Left lung (tissue), 10 donors: ENCODE results near the gene TSPOAP1. TPM values are rescaled to one million over a fixed set of nuclear protein-coding genes. Genes with fewer than 3 reads are reported as not detected.

Experiments used
- ATAC-seq: fragments of 200-7000 bp; cut with Tn5 transposase; one replicate; pipeline ENCODE4 v1.9.1; 2020; ENCODE audit warnings: moderate library complexity
- DNase-seq, 4 donors: peaks; one replicate each; pipeline ENCODE4 v3.0.0-alpha.2; 2013 to 2020
- H3K27ac ChIP-seq, 2 donors: fragments of 200-600 bp; sonication (generic) in 1 of 2; one replicate each; pipeline versions ENCODE4 v1.5.0 to v1.8.0; 2020 to 2021
- H3K27me3 ChIP-seq, 2 donors: fragments of 200-600 bp; sonication (generic) in 1 of 2; one replicate each; pipeline versions ENCODE4 v1.5.0 to v1.8.0; 2020 to 2021
- H3K36me3 ChIP-seq, 2 donors: fragments of 200-600 bp; sonication (generic) in 1 of 2; one replicate each; pipeline versions ENCODE4 v1.5.0 to v1.8.0; 2020 to 2021
- H3K4me1 ChIP-seq, 2 donors: fragments of 200-600 bp; one replicate each; pipeline ENCODE4 v1.8.0; 2021
- H3K4me3 ChIP-seq, 2 donors: fragments of 200-600 bp; sonication (generic) in 1 of 2; one replicate each; pipeline versions ENCODE4 v1.5.0 to v1.8.0; 2020 to 2021; ENCODE audit warnings: mild to moderate bottlenecking in 1 of 2
- H3K9me3 ChIP-seq, 2 donors: fragments of 200-600 bp; sonication (generic) in 1 of 2; one replicate each; pipeline versions ENCODE4 v1.5.0 to v1.8.0; 2020 to 2021
- intact Hi-C, 2 donors: fragments of 100-400 bp; cut with DNase I; formaldehyde crosslinking; loops; one replicate each; pipeline versions ENCODE4 v1.11.2 to v1.14.2; 2022
- polyA plus RNA-seq, 6 donors: library from polyadenylated mRNA; unstranded; fragments of 120-200 nt; gene quantifications; one replicate each; pipeline ENCODE4 v1.2.1, GENCODE V29; 2013; ENCODE audit not compliant: insufficient read length in 6 of 6
- total RNA-seq, 2 donors: library from RNA; stranded (reverse); fragmentation: NEBNext Ultra II Directional; extraction: Animal tissue kit (Norgen Biotek cat#: 25700); gene quantifications; one replicate each; pipeline ENCODE4 v1.2.1, GENCODE V29; 2021
- TF ChIP-seq, protein P1 (sequence below), 2 donors: fragments of 200-600 bp; sonication (generic) in 1 of 2; IDR thresholded peaks; one replicate each; pipeline versions ENCODE4 v1.5.0 to v1.8.0; 2021; ENCODE audit warnings: antibody characterized with exemption in 2 of 2
- donor health status: DM: no; HTN: yes; CAD: no.
- donor health status: DM: no; HTN: no; CAD: no.

TSPOAP1 gene
- total and polyA plus RNA-seq, 8 donors: 7.9 to 65.0 (median 52.7) TPM

DNA sequence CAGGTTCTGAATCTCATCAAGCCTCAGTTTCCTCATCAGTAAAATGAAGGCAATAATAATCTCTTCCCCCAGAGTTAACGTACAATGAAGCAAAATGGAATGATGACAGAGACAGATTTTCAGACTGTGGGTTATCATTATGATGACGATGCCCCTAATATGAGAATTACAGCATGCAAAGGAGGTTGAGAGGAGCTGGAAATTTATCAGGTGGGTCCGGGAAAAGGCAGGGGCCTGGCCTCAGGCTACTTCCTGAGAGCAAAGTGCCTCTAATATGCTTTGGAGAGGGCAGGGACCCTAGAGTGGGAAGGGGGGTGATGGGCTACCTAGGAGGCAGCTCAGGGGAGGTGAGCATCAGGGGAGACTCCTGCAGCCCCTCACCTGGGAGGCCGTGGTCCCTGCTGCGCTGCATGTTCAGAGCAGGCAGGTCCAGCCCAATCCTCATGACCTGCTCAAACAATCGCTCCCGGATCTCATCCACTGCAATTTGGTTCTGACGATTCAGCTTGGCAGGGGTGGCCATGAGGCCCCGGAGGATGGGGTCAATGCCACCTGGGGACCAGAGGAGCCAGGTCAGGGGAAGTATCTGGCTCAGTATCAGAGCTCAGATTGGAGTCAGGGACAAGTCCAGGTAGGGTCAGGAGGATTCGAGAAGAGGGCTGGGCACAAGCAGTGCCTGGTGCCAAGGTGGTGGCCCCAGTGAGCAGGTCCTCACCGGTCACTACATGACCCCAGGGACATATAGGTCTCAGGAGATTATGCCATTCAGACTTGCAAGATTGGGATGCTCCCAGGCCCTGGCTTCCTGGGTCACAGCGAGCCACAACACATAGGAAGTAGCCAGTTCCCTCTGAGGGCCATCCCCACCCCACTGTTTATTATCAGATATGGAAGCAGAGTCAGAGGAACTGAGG is 56.0 kb downstream of the TSPOAP1 start:
- TF ChIP-seq, protein P1, sequence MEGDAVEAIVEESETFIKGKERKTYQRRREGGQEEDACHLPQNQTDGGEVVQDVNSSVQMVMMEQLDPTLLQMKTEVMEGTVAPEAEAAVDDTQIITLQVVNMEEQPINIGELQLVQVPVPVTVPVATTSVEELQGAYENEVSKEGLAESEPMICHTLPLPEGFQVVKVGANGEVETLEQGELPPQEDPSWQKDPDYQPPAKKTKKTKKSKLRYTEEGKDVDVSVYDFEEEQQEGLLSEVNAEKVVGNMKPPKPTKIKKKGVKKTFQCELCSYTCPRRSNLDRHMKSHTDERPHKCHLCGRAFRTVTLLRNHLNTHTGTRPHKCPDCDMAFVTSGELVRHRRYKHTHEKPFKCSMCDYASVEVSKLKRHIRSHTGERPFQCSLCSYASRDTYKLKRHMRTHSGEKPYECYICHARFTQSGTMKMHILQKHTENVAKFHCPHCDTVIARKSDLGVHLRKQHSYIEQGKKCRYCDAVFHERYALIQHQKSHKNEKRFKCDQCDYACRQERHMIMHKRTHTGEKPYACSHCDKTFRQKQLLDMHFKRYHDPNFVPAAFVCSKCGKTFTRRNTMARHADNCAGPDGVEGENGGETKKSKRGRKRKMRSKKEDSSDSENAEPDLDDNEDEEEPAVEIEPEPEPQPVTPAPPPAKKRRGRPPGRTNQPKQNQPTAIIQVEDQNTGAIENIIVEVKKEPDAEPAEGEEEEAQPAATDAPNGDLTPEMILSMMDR (IDR thresholded peaks at IDR 0.05): no peak
- no peak for ATAC-seq
- intact Hi-C loops: no loop called here

DNA sequence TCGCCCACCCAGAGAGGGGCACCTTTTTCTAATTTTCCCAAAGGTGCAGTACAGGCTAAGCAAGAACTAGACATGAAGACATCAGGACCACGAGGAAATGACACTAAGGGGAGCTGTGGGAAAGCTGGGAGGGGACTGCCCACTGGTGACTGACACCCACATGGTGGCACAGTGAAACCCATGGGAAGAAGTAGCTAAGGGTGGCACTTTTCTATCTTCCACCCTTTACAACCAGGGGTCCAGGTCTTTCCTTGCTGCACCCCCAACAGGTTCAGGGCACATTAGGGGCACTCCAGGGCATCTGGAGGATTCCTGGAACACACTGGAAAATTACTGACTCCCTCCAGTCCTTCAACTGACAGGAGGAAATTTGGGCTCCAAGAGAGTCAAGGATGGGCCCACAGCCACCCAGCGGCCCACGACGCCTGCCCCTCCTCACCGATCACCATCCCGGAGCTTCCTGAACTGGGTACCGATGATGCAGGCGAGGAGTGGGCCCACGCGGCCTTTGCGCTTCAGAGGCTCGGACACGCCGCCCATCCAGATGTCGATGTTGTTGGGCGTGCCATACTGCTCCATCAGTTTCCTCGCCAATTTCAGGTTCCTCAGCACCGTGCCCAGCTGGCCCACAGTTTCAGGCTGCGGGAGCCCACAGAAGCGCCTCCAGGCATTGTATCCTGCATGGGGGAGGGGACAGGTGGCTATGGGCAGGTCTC is 57.2 kb downstream of the TSPOAP1 start:
- ATAC-seq (no peak), DNase-seq (no peak)
- Histone ChIP-seq H3K36me3 (no peaks in the 10 kb centered on the region), H3K9me3 (no peaks in the 10 kb centered on the region), H3K4me1 (no peaks in the 10 kb centered on the region), H3K4me3 (no peak overlapping the region), H3K27me3 (peaks cover 0 to 27% of the 10 kb centered on the region in 2 donors), H3K27ac (no peak overlapping the region)
- intact Hi-C loops: no loop called here
- TF ChIP-seq, protein P1 (IDR thresholded peaks at IDR 0.05): no peak

More for the DNA sequence above, 56.0 kb downstream of the TSPOAP1 start:
- Histone ChIP-seq H3K36me3 (no peaks in the 10 kb centered on the region), H3K27ac (no peak overlapping the region), H3K4me3 (no peak overlapping the region), H3K9me3 (no peaks in the 10 kb centered on the region), H3K27me3 (peaks cover 0 to 28% of the 10 kb centered on the region in 2 donors), H3K4me1 (peaks cover 0 to 7% of the 10 kb centered on the region in 2 donors)
- DNase-seq: no peak

DNA sequence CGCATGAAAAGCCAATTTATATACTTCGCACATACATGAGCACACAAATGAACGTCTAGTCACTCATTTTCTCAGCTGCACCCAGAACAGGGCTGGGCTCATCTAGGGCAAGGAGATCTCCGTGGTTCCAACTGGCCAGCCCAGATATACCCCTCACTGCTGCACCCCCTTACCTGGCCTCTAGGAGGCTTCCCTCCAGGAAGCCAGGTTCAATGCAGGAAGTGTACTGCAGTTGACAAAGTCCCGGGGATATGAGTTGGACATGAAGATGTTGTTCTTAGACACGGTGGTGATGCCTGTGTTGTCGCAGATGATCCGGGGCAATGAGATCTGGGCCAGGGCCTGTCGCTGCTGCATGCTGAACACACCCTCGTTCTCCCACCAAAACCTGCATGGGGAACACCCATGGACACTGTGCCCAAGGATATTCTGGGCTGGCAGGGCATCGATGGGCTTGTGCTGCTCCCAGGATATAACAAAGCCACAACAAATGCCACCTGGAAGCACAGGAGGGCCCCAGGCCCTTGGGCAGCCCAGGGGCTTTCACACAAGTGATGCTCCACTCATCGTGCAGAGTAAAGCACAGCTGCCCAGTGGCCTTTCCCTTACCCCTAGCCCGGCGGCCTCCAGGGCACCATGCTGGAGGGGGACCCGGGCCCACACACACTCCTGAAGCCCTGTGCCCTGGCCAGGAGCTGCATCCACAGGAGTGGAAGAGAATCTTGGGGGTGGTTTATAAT is 57.9 kb downstream of the TSPOAP1 start:
- H3K9me3 ChIP-seq: no peaks in the 10 kb centered on the region
- ATAC-seq (no peak), DNase-seq (no peak)
- no peaks in the 10 kb centered on the region for H3K36me3 ChIP-seq
- no peak overlapping the region for H3K27ac ChIP-seq
- intact Hi-C loops: no loop called here
- H3K27me3 ChIP-seq: peaks cover 0 to 33% of the 10 kb centered on the region in 2 donors
- no peaks in the 10 kb centered on the region for H3K4me1 ChIP-seq
- TF ChIP-seq, protein P1 (IDR thresholded peaks at IDR 0.05): no peak
- no peak overlapping the region for H3K4me3 ChIP-seq

DNA sequence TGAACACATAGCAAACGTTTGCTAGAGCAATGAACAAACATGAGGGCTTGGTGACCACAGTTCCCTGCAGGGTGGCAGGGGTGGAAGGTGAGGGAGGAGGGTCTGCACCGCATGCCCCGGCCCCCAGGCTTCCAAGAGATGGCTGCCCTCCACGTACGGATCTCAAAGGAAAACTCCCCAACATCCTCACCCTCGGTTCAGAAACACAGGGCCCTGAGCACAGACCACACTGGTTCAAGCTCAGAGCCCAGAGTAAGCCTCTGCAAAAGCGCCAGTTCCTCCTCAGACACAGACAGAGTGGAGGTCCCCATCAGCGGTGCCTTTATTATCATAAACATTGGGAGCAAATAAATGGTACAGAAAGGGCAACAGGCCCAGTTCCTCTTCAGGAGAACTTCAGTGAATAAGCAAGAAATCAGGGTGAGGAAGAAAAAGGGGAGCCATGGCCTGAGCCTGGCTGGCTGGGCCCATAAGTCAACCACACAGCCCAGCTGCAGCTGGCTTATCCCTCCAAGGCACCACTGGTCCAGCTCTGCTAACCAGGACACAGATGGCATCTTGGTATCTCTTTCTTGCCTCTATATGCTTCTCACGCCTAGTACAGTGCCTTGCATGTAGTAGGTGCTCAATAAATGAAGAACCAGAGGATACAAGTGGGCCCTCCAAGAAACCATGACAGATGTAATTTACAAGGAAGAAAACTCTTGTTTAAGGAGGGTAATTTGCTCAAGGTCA is 58.9 kb downstream of the TSPOAP1 start:
- no peaks in the 10 kb centered on the region for H3K36me3 ChIP-seq
- TF ChIP-seq, protein P1 (IDR thresholded peaks at IDR 0.05): no peak
- ATAC-seq (no peak), DNase-seq (no peak)
- intact Hi-C loops: no loop called here
- H3K27ac ChIP-seq: no peak overlapping the region
- no peaks in the 10 kb centered on the region for H3K9me3 ChIP-seq
- peaks cover 0 to 40% of the 10 kb centered on the region in 2 donors for H3K27me3 ChIP-seq
- H3K4me1 ChIP-seq: no peaks in the 10 kb centered on the region
- no peak overlapping the region for H3K4me3 ChIP-seq
